ENCODE data around the gene LPCAT3. TPM values are rescaled to one million over a fixed set of nuclear protein-coding genes. Genes with fewer than 3 reads are reported as not detected.

The LPCAT3 gene
- total RNA-seq, 1 experiment from 2014 or later = 30.2 TPM

DNA sequence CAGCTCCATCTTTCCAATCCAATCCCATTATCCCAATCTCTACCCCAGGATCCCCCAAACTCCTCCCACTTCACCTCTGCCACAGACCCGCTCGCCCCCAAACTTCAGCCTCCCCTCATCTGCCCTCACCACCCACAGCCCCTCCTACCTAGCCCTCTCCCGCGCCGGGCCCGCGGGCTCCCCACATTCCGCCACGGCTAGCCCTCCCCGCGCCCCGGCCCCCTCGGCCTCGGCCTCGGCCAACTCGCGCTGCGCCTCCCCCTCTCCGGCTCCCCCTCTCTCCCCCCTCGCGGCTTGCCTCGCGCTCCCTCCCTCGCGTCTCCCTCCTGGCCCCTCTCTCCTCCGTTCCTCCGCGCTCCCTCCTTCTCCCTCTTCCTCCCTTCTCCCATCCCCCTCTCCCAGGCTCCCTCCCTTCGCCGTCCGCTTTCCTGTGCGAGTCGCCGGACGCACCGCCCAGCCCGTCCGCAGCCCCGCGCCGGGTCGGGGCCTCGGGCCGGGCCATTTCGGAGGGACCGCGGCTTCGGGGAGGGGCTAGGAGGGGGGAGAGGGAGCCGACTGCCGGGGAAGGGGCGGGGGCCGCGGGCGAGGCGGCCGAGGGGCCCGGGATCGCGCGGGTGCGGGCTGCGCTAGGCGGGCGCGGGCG is 90.8 kb downstream of the LPCAT3 start, which contains the start of gene ATN1:
TSS of gene ATN1 (plus strand) at position 581 of the 643 bp plus-strand sequence. CDS start 6,043 bp downstream, outside the sequence.
- BruUV-seq (replicated peaks) = no TSS peak
- Mint-ChIP-seq H3K4me1 (ENCODE audit: low read depth, unreplicated experiment) (peaks cover 67% of the 10 kb centered on the region), H3K27me3 (ENCODE audit: unreplicated experiment) (no peaks in the 10 kb centered on the region), H3K36me3 (ENCODE audit: insufficient read depth, unreplicated experiment) (peaks cover 59% of the 10 kb centered on the region), H3K4me3 (ENCODE audit: low read depth, unreplicated experiment) (peak within 1 kb of the TSS; percentile 83), H3K9me3 (ENCODE audit: low read depth, unreplicated experiment) (no peaks in the 10 kb centered on the region), H3K27ac (ENCODE audit: unreplicated experiment) (peak within 1 kb of the TSS; percentile 68)
- DNase-seq = peak; percentile 71
- TF ChIP-seq, protein P1, sequence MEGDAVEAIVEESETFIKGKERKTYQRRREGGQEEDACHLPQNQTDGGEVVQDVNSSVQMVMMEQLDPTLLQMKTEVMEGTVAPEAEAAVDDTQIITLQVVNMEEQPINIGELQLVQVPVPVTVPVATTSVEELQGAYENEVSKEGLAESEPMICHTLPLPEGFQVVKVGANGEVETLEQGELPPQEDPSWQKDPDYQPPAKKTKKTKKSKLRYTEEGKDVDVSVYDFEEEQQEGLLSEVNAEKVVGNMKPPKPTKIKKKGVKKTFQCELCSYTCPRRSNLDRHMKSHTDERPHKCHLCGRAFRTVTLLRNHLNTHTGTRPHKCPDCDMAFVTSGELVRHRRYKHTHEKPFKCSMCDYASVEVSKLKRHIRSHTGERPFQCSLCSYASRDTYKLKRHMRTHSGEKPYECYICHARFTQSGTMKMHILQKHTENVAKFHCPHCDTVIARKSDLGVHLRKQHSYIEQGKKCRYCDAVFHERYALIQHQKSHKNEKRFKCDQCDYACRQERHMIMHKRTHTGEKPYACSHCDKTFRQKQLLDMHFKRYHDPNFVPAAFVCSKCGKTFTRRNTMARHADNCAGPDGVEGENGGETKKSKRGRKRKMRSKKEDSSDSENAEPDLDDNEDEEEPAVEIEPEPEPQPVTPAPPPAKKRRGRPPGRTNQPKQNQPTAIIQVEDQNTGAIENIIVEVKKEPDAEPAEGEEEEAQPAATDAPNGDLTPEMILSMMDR (IDR thresholded peaks at IDR 0.05; ENCODE audit: unreplicated experiment) = no peak
- intact Hi-C loops (cut with micrococcal nuclease; ENCODE audit: unreplicated experiment) = loop anchor here (5.0 kb wide), 1 partner anchor 60 kb away; the partner anchor contains the start of gene TPI1
- CTCF ChIA-PET = interaction anchor here (0.7 kb wide), 1 partner anchor 303 kb away, joined by 3 read pairs; no protein-coding TSS in a partner anchor

Small RNA genes within 50 kb of the gene (microRNA-seq; reads per million reads assigned to microRNA genes)
- gene MIR141 = 9,729 reads per million, percentile 94 among the genes with 10 or more reads in this experiment
- gene MIR200C = 68,449 reads per million, percentile 99 among the genes with 10 or more reads in this experiment

Other genes with a start within 250 kb of the LPCAT3 start
- 0.34 TPM in 1 of 2 replicates, not detected in the other for gene LAG3, start 246.0 kb downstream of the LPCAT3 start, total RNA-seq (2022)
- not detected in 2 replicates for gene CD4, start 228.9 kb downstream of the LPCAT3 start, total RNA-seq (2022)
- gene GPR162, start 196.7 kb downstream of the LPCAT3 start, total RNA-seq (2022) = not detected in 2 replicates
- gene P3H3, start 190.1 kb downstream of the LPCAT3 start, total RNA-seq (2022) = 0.45 and 0.56 TPM in 2 replicates
- gene GNB3, start 177.6 kb downstream of the LPCAT3 start, total RNA-seq (2022) = not detected in 2 replicates
- gene CDCA3, start 167.2 kb downstream of the LPCAT3 start, total RNA-seq (2022) = 47.9 and 57.1 TPM in 2 replicates
- gene USP5, start 166.3 kb downstream of the LPCAT3 start, total RNA-seq (2022) = 126 and 128 TPM in 2 replicates
- gene TPI1, start 150.9 kb downstream of the LPCAT3 start, total RNA-seq (2022) = 608 and 639 TPM in 2 replicates
- gene SPSB2, start 145.2 kb downstream of the LPCAT3 start, total RNA-seq (2022) = 18.0 and 21.5 TPM in 2 replicates
- gene LRRC23, start 113.7 kb downstream of the LPCAT3 start, total RNA-seq (2022) = 6.0 and 8.3 TPM in 2 replicates
- gene ENO2, start 103.9 kb downstream of the LPCAT3 start, total RNA-seq (2022) = 14.5 and 16.1 TPM in 2 replicates
- gene ATN1, start 90.5 kb downstream of the LPCAT3 start, total RNA-seq (2022) = 59.9 and 62.0 TPM in 2 replicates
- gene RNU7-1, start 74.7 kb downstream of the LPCAT3 start, total RNA-seq (2022) = not detected in 2 replicates
- gene C12orf57, start 74.5 kb downstream of the LPCAT3 start, total RNA-seq (2022) = 96.7 and 103 TPM in 2 replicates
- gene PTPN6, start 67.1 kb downstream of the LPCAT3 start, total RNA-seq (2022) = 42.4 and 46.3 TPM in 2 replicates
- gene PHB2, start 47.8 kb downstream of the LPCAT3 start, total RNA-seq (2022) = 182 and 195 TPM in 2 replicates
- gene EMG1, start 47.6 kb downstream of the LPCAT3 start, total RNA-seq (2022) = 73.1 and 80.5 TPM in 2 replicates
- gene C1S, start 42.2 kb upstream of the LPCAT3 start, total RNA-seq (2022) = 7.1 and 9.7 TPM in 2 replicates
- gene C1R, start 74.0 kb upstream of the LPCAT3 start, total RNA-seq (2022) = 7.6 and 7.9 TPM in 2 replicates
- 43.2 and 43.4 TPM in 2 replicates for gene C1RL, start 90.7 kb upstream of the LPCAT3 start, total RNA-seq (2022)
- 0.81 and 2.3 TPM in 2 replicates for gene RBP5, start 110.4 kb upstream of the LPCAT3 start, total RNA-seq (2022)
- gene CLSTN3, start 111.9 kb upstream of the LPCAT3 start, total RNA-seq (2022) = 37.5 and 48.1 TPM in 2 replicates
- 36.8 and 36.9 TPM in 2 replicates for gene PEX5, start 171.2 kb upstream of the LPCAT3 start, total RNA-seq (2022)

Measured in Calu3 (cell line).